GM18517 (cell line): ENCODE results near the gene GPHB5.
"Not testable (repeated sequence)": the region's sequence is repeated elsewhere in the genome, so short reads cannot be mapped to it uniquely, and the experiment has no call there.

Source experiments
- ATAC-seq: cut with Tn5 transposase; IDR thresholded peaks from one replicate; pipeline ENCODE4 v1.9.1; 2021; ENCODE audit warnings: mild to moderate bottlenecking, moderate library complexity; ENCODE audit not compliant: unreplicated experiment

Gene GPHB5, protein sequence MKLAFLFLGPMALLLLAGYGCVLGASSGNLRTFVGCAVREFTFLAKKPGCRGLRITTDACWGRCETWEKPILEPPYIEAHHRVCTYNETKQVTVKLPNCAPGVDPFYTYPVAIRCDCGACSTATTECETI

GRCh38 chr14:63318835-63319234 is at the start of gene GPHB5:
Gene GPHB5, minus strand, starts transcription at chr14:63318935. Its CDS starts 1,086 bp downstream, at chr14:63317849.
- ATAC-seq: no peak

DNA sequence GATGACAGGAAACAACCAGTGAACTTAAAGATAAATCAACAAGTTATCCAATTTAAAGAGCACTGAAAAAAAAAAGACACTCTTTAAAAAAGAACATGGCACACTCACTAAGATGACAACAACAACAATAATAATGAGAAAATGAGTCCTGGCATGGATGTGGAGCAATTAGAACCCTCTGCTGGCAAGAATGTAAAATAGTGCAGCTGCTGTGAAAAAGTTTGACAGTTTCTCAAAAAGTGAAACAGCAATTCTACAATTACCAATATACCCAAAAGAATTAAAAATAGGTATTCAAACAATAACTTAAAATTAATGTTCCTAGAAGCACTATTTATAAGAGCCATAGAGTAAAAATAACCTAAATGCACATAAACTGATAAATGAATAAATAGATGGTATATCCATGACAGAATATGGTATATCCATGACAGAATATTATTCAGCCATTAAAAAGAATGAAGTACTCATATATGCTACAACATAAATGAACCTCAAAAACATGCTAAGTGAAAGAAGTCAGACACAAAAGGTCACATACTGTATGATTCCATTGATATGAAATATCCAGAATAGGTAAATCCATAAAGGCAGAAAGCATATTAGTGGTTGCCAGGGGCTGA is 49.1 kb upstream of the GPHB5 start:
- no peak for ATAC-seq

- no peak for ATAC-seq
Observed at GRCh38 chr14:63362389-63362819, 43.7 kb upstream of the GPHB5 start.

- no peak for ATAC-seq
Observed at GRCh38 chr14:63361790-63362189, 43.1 kb upstream of the GPHB5 start.

DNA sequence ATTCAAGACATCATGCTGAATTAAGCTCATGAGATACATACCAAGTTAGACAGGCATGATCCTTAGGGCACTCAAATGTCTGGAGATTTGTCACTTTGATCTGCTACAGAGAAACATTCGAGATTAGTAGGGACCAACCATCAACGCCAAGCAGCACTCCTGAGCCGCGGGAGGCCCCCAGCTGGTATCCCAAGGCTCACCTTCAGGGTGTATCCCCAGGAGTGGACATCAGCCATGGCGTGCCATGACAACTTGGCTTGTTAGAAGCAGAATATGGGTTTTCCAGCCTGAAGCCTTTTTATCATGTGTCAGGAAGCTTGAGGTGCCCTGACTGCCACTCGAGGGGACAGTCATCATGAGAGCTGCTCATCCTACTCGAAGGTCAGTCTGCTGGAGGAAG is 39.1 kb upstream of the GPHB5 start:
- ATAC-seq: no peak

DNA sequence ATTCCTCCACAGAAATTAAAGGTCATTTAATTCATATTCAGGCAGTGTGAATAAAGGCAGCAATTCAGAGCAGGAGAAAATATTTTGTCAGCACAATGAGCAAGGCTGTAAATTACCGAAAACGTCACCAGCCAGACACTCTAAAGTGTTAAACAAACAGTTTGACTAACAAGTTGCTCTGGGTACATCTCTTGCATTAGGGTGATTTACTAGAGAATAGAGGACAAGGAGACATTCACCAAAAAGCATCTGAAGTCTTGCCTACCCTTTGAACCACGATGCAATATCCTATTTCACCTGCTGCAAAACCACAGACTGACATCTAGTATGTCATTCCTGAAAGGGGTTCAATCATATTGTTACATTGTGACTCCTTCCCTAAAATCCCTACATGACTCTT is 27.1 kb upstream of the GPHB5 start:
- no peak for ATAC-seq

- no peak for ATAC-seq
Observed at GRCh38 chr14:63344336-63344735, 25.6 kb upstream of the GPHB5 start.

DNA sequence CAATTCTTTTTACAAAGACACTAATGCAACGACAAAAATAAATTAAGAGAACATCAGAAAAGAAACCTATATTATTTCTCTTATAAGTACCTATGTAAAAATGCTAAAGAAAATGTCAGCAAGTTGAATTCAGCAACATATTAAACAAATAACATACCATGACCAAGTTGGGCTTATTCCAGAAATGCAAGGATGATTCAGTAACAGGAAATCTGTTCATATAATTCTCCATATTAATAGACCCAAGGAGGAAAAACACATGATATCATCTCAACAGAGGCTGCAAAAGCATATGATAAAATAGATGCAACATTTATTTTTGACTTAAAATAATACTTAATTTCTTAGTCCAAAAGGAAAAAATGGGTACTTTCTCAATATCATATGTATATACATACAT is 25.1 kb upstream of the GPHB5 start:
- no peak for ATAC-seq

GRCh38 chr14:63342371-63342770 is 23.6 kb upstream of the GPHB5 start:
- ATAC-seq: no peak

DNA sequence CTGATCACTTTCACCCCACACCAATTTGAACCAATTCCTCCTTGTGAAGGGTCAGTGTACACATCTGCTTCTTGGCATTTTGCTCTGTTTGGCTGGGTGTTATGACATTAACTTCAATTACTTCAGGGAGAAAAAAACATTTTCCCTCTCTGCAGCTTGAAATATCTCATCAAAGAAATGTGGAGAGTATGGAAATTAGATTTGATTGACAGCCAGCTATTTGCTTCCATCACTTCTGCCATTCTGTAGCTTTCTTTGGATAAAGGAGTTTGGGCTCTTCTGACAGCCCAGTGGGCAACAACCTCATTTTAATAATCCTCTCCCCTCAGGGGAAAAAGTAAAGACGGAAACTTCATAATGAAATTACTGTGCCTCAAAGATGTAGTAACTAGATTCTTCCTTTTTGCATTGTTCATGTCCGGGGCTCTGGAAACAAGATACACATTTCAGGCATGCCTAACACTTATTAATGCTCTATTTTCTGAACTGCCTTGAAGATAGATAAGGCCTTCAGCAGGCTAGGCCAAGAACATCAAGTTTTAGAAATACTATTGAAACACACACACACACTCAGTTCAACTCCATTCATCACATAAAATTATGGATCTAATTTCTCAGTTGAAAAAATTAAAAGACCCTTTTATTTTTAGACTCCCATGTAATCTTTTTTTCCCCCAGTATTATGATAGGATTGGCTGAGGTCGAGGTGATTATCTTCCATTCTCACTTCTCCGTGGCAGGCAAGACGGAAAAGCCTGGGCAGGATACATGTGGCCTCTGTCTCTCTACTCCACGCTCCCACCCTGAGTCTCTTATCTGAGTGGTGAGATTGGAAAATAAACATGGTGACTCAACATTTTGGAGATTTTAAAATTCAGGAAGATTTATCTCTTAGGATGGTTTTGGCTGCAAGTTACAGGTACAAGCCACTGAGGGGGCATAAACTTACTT is 10.3 kb upstream of the GPHB5 start:
- ATAC-seq: no peak

DNA sequence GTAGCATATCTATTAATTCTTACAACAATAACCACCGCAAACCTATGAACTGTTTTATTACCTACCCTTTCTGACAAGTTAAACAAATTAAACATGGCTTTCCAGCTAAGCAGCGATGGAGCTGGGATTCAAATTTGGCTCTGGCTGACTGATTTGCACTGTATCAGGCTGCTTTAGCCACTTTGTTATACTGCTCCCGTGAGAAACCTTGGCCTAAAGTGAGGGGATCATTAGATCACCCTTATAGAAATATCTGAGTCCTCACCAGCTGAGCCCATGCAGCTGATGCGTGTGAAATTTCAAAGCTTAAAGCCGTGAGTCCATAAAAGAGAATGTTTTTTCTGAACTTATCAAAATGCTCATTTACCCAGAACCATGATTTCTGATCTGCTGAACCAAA is 8.1 kb upstream of the GPHB5 start:
- ATAC-seq: no peak

DNA sequence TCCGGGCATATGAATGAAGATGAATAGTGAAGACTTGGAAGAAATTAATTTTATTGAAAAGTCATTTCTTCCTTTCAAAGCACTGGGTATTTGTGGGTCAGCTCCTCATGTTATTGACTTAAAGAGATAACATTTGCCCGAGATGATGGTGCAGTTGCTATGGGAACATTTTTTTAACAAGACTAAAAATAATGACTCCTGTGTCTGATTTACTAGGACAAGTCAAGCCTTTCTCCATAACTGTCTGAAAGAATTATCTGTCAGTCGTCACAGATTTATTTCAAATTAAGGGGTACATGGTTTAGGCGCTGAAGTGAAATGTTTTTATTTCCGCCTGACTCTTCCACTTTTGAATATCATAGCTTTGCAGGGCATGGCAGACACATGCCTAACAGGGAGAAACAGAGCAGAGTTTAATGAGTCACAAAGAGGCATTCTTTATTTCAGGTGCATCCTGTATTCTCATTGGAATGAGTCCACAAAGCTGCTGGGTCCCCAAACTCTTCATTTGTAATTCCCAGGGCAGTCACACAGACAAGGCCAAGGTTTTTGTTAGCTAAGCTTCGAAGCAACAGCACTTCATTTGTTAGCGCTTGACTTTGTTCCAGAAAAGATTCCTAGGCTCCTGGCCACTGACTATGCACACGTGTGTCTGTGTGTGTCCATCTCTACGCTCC is 4.3 kb upstream of the GPHB5 start:
- no peak for ATAC-seq

DNA sequence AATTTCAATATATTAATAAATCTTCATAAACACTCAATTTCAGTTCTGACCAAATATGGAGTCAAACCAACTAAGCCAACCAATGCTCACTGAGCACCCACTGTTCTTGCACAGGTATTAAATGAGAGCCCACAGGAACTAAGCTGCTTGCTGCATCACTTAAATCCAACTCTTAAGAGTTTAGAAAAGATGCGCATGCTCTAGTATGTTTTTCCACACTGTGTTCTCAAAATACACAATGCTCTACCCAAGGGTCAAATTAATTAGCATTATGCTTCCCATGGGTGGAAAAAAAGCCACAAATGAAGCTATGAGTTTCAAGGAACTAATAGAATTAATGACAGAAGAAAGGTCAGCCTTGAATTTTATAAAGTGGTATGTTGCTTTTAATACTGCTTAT is 3.7 kb upstream of the GPHB5 start:
- ATAC-seq: no peak

DNA sequence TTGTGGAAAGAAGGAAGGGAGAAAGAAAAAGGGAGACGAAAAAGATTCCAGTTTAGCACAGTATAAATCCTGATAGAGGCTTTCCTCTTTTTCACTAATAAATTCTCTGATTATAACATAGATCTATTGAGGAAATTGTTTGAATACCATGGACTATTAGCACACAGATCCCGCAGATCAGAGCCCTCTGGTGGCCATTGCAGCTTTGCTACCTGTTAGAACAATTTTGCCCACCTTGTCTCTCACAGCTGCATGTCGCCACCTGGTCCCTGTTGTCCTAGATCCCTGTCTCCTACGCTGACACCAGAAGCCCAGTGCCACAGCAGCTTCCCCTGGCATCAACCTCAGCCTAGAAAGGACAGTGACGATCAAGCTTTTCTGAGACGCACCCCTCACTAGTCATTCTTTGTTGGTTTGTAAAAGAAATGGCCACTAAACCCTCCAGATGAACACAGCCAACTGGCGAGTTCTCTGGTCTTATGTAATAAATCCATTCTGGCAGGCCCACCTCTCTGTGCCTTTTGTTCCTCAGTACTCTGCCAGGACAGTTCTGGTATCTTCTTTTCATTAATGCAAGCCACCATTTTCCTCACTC is 9.9 kb downstream of the GPHB5 start:
- no peak for ATAC-seq

DNA sequence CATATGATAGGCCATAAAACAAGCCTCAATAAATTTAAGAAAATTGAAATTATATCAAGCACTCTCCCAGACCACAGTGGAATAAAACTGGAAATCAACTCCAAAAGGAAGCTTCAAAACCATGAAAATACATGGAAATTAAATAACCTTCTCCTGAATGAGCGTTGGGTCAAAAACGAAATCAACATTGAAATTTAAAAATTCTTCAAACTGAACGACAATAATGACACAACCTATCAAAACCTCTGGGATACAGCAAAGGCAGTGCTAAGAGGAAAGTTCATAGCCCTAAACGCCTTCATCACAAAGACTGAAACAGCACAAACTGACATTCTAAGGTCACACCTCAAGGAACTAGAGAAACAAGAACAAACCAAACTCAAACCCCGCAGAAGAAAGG is 14.3 kb downstream of the GPHB5 start:
- ATAC-seq: not testable (repeated sequence)

DNA sequence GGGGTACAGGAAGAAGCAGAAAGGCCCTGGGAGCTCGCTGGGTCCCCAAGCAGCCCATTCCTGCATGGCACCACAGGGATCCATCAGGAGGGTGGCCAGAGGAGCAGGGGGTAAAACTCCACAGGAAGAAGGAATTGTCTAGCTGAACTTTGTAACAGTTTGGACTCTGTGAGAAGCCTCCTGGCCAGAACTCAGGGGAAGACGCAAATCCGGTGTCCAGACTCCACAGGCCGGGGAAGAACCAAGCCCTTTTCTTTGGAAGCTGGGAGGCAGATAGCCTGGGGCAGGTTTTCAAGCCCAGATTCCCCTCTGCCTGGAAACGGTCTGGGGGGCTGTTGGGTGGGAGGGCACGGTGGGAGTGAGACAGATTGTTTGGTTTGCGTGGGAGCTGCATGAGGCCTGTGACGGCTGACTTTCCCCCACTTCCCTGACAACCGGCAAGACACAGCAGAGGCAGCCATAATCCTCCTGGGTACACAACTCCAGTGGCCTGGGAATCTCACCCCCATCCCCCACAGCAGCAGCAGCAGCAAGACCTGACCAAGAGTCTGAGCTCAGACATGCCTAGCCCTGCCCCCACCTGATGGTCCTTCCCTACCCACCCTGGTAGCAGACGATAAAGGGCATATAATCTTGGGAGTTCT is 16.7 kb downstream of the GPHB5 start:
- ATAC-seq: no peak

DNA sequence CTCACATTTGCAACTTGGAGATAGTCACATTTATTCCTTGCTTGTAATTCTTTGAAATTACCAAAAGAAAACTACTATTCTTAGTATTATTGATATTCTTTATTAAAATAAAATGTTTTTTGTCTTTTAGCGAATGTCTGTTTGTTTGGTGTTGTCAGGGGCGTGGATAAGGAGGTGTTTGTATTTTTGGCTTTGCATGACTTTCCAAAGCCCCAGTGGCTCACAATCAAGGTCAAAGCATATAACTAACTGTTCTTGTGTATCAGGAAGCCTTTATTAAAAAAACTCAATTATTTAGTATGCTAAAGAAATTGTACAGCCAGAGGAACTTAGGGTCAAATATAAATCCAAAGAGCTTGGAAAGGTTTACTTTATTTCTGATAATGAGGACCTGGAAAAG is 17.9 kb downstream of the GPHB5 start:
- ATAC-seq: no peak

- no peak for ATAC-seq
Observed at GRCh38 chr14:63299351-63300110, 19.2 kb downstream of the GPHB5 start.

GRCh38 chr14:63297372-63298063 is 21.2 kb downstream of the GPHB5 start:
- ATAC-seq: no peak
